ENCODE results near the gene RAB20. TPM values are rescaled to one million over a fixed set of nuclear protein-coding genes. Genes with fewer than 3 reads are reported as not detected.

Gene RAB20
- total RNA-seq, 1 donor from 2014 or later: 10.0 TPM

DNA sequence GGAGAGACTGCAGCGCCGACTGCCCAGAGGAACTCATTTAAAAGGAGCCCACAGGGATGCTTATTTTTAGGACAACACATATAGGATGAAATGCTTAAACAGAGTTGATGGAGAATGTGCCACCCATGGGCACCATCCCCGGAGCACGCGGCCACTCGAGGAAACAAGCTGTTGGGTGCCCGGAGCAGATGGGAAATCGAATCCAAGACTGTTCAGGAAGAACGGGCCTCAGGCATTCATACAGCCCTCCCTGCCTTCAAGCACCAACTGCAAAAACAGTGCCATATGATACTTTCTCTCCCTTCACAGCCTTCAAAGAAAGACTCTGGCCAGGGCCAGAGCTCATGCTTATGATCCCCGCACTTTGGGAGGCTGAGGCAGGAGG, 40.2 kb downstream of the RAB20 start:
- H3K27ac Mint-ChIP-seq (ENCODE audit: unreplicated experiment): peak overlapping the region; percentile 75

GRCh38 chr13:110520431-110521295, 40.9 kb downstream of the RAB20 start:
- no peak overlapping the region for H3K4me3 Mint-ChIP-seq (ENCODE audit: unreplicated experiment)
- no peaks in the 10 kb centered on the region for H3K27me3 Mint-ChIP-seq (ENCODE audit: unreplicated experiment)
- no peak for DNase-seq (ENCODE audit: extremely low spot score, unreplicated experiment)
- TF ChIP-seq, protein P1, sequence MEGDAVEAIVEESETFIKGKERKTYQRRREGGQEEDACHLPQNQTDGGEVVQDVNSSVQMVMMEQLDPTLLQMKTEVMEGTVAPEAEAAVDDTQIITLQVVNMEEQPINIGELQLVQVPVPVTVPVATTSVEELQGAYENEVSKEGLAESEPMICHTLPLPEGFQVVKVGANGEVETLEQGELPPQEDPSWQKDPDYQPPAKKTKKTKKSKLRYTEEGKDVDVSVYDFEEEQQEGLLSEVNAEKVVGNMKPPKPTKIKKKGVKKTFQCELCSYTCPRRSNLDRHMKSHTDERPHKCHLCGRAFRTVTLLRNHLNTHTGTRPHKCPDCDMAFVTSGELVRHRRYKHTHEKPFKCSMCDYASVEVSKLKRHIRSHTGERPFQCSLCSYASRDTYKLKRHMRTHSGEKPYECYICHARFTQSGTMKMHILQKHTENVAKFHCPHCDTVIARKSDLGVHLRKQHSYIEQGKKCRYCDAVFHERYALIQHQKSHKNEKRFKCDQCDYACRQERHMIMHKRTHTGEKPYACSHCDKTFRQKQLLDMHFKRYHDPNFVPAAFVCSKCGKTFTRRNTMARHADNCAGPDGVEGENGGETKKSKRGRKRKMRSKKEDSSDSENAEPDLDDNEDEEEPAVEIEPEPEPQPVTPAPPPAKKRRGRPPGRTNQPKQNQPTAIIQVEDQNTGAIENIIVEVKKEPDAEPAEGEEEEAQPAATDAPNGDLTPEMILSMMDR (IDR thresholded peaks at IDR 0.05): no peak
- no peaks in the 10 kb centered on the region for H3K9me3 Mint-ChIP-seq (ENCODE audit: unreplicated experiment)
- H3K4me1 Mint-ChIP-seq (ENCODE audit: unreplicated experiment): peaks cover 68% of the 10 kb centered on the region
- peak overlapping the region; percentile 75 for H3K27ac Mint-ChIP-seq (ENCODE audit: unreplicated experiment)
- peaks cover 5% of the 10 kb centered on the region for H3K36me3 Mint-ChIP-seq (ENCODE audit: unreplicated experiment)

More for the DNA sequence above, 40.2 kb downstream of the RAB20 start:
- Mint-ChIP-seq H3K4me1 (ENCODE audit: unreplicated experiment) (peaks cover 74% of the 10 kb centered on the region), H3K36me3 (ENCODE audit: unreplicated experiment) (peaks cover 5% of the 10 kb centered on the region), H3K27me3 (ENCODE audit: unreplicated experiment) (no peaks in the 10 kb centered on the region), H3K9me3 (ENCODE audit: unreplicated experiment) (no peaks in the 10 kb centered on the region), H3K4me3 (ENCODE audit: unreplicated experiment) (no peak overlapping the region)
- TF ChIP-seq, protein P1 (IDR thresholded peaks at IDR 0.05): no peak
- DNase-seq (ENCODE audit: extremely low spot score, unreplicated experiment): no peak

- H3K36me3 Mint-ChIP-seq (ENCODE audit: unreplicated experiment): peaks cover 12% of the 10 kb centered on the region
- H3K27me3 Mint-ChIP-seq (ENCODE audit: unreplicated experiment): no peaks in the 10 kb centered on the region
- no peak overlapping the region for H3K27ac Mint-ChIP-seq (ENCODE audit: unreplicated experiment)
- no peak for DNase-seq (ENCODE audit: extremely low spot score, unreplicated experiment)
- peaks cover 56% of the 10 kb centered on the region for H3K4me1 Mint-ChIP-seq (ENCODE audit: unreplicated experiment)
- TF ChIP-seq, protein P1 (IDR thresholded peaks at IDR 0.05): no peak
- H3K4me3 Mint-ChIP-seq (ENCODE audit: unreplicated experiment): no peak overlapping the region
- H3K9me3 Mint-ChIP-seq (ENCODE audit: unreplicated experiment): no peaks in the 10 kb centered on the region
These were observed 42.0 kb downstream of the RAB20 start for GRCh38 chr13:110519506-110519905.

DNA sequence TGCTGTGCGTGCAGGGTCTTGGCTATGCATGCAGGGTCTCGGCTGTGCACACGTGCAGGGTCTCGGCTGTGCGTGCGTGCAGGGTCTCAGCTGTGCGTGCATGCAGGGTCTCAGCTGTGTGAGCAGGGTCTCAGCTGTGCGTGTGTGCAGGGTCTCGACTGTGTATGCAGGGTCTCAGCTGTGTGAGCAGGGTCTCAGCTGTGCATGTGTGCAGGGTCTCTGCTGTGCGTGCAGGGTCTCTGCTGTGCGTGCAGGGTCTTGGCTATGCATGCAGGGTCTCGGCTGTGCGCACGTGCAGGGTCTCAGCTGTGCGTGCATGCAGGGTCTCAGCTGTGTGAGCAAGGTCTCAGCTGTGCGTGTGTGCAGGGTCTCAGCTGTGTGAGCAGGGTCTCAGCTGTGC, 42.5 kb downstream of the RAB20 start:
- Mint-ChIP-seq H3K4me3 (ENCODE audit: unreplicated experiment) (no peak overlapping the region), H3K9me3 (ENCODE audit: unreplicated experiment) (no peaks in the 10 kb centered on the region), H3K4me1 (ENCODE audit: unreplicated experiment) (peaks cover 52% of the 10 kb centered on the region), H3K27ac (ENCODE audit: unreplicated experiment) (no peak overlapping the region), H3K36me3 (ENCODE audit: unreplicated experiment) (peaks cover 17% of the 10 kb centered on the region), H3K27me3 (ENCODE audit: unreplicated experiment) (no peaks in the 10 kb centered on the region)
- TF ChIP-seq, protein P1 (IDR thresholded peaks at IDR 0.05): no peak
- DNase-seq (ENCODE audit: extremely low spot score, unreplicated experiment): no peak

GRCh38 chr13:110518571-110518970, 43.0 kb downstream of the RAB20 start:
- Mint-ChIP-seq H3K27me3 (ENCODE audit: unreplicated experiment) (no peaks in the 10 kb centered on the region), H3K36me3 (ENCODE audit: unreplicated experiment) (peaks cover 21% of the 10 kb centered on the region), H3K4me1 (ENCODE audit: unreplicated experiment) (peaks cover 47% of the 10 kb centered on the region), H3K4me3 (ENCODE audit: unreplicated experiment) (no peak overlapping the region), H3K27ac (ENCODE audit: unreplicated experiment) (no peak overlapping the region), H3K9me3 (ENCODE audit: unreplicated experiment) (no peaks in the 10 kb centered on the region)
- DNase-seq (ENCODE audit: extremely low spot score, unreplicated experiment): no peak
- TF ChIP-seq, protein P1 (IDR thresholded peaks at IDR 0.05): no peak
